Esophagus squamous epithelium (tissue), 4 donors: Measurements from ENCODE around the gene ZNF683.

ENCODE experiments used
- POLR2A ChIP-seq, 4 donors: fragments of 450-650 bp; IDR thresholded peaks; one replicate each; pipeline ENCODE4 v1.6.1; 2017; ENCODE audit warnings: antibody characterized with exemption in 4 of 4, mild to moderate bottlenecking in 4 of 4, moderate library complexity in 3 of 4
- TF ChIP-seq, protein P1 (sequence below), 6 experiments: fragments of 450-650 bp in 4 of 6; fragments of 200-600 bp in 2 of 6; sonication (generic) in 2 of 6; IDR thresholded peaks; one replicate each; pipeline ENCODE4 v1.5.1; 2016 to 2019; ENCODE audit warnings: antibody characterized with exemption in 6 of 6, mild to moderate bottlenecking in 4 of 6, moderate library complexity in 4 of 6

DNA sequence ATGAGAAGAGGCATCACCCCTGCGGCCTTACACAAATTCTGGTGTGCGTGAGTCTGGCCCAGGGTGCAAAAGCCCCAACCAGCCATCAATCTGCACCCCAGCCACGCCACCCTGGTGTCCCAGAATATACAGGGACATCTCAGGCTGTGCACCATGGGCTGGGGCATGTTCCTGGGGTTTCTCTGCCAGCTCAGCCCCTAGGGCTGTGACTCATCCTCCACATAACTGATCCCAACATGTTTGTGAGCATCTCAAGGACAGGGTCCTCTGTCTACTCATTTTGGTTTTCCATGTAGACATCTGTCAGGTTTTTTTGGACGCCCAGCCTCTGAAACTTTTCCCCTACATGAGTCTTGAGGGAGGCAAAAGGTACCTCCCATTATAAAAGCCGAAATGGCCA lies 511 bp downstream of the ZNF683 start:
- TF ChIP-seq, protein P1, sequence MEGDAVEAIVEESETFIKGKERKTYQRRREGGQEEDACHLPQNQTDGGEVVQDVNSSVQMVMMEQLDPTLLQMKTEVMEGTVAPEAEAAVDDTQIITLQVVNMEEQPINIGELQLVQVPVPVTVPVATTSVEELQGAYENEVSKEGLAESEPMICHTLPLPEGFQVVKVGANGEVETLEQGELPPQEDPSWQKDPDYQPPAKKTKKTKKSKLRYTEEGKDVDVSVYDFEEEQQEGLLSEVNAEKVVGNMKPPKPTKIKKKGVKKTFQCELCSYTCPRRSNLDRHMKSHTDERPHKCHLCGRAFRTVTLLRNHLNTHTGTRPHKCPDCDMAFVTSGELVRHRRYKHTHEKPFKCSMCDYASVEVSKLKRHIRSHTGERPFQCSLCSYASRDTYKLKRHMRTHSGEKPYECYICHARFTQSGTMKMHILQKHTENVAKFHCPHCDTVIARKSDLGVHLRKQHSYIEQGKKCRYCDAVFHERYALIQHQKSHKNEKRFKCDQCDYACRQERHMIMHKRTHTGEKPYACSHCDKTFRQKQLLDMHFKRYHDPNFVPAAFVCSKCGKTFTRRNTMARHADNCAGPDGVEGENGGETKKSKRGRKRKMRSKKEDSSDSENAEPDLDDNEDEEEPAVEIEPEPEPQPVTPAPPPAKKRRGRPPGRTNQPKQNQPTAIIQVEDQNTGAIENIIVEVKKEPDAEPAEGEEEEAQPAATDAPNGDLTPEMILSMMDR (IDR thresholded peaks at IDR 0.05): no peak
- TF ChIP-seq POLR2A (IDR thresholded peaks at IDR 0.05): no peak
